ENCODE results near the gene ACTN1.

Gene ACTN1

DNA sequence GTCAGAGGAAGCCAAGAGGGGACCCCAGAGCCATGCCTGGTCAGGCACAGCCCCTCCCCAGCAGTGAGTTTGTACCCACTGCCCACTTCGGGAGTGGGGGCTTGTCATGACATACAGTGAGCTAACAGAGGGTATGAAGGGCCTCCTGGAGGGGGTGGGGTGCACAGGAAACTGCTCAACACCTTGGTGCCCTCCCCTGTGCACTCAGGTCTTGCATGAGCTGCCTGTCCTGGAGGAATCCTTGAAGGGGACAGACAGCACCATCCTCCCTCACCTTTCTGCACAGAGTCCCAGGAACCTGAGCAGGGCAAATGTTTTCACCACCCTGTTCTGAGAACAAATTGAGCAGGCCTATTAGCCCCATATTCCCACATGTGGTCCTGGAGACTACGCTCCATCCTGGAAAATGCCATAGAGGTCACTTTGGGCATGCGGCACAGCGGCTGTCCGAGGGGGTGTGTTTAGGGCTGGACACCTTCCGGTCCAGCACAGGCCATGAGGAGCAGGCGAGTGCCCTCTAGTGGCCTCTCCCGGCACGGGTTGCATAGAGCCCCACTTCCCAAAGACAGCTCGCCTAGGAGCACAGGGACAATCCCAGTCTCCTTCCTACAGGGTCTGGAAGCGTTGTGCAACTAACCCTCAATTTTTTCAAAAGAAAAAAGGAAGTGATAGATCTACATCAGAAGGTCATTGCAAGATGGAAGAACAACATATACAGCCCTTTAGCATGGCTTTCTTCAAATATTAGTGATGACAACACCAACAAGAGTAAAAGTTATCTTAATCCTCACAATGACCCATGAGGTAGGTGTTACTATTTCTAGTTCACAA lies 154.4 kb downstream of the ACTN1 start:
- no peak for DNase-seq (ENCODE audit: low read depth in 3 of 3)

DNA sequence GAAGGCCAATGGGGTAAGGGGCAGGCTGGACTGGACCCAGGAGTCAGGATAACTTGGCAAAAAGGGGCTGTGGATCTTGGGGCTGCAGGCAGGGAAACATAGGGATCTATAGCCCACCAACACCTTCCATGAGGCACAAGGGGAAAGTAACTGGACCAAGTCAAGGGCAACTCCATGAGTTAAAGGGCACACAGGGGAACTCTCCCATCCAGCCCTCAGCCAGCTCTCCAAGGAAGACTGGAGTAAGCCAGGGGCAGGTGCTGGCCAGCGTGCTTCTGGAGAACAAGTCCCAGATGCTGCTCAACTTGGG lies 154.9 kb downstream of the ACTN1 start:
- DNase-seq (ENCODE audit: low read depth in 3 of 3) = no peak
